ENCODE measurements around the gene SLC2A1. TPM values are rescaled to one million over a fixed set of nuclear protein-coding genes. Genes with fewer than 3 reads are reported as not detected.
A peak's percentile ranks its signal among the peaks of the same experiment; 100 is the strongest.

Gene SLC2A1
- total and polyA plus RNA-seq, 2 of the 13 experiments (the other 11 are each of a cell fraction or from before 2014, with no cell fraction given): 125 to 423 TPM

GRCh38 chr1:42952303-42953001 lies 6.2 kb downstream of the SLC2A1 start (continued):
- peak; percentile 42 for TF ChIP-seq ZNF687 (CRISPR knock-in tag; IDR thresholded peaks at IDR 0.05)
- no peak for TF ChIP-seq NFIC (IDR thresholded peaks at IDR 0.05; ENCODE audit: low read length)
- TF ChIP-seq MIXL1 (CRISPR knock-in tag; IDR thresholded peaks at IDR 0.05): no peak
- no peak for TF ChIP-seq NR2F1 (CRISPR knock-in tag; IDR thresholded peaks at IDR 0.05)
- TF ChIP-seq ATF5 (CRISPR knock-in tag; IDR thresholded peaks at IDR 0.05; ENCODE audit: low read depth): no peak
- TF ChIP-seq GATA4 (IDR thresholded peaks at IDR 0.05; ENCODE audit: borderline replicate concordance, low read depth): no peak
- TF ChIP-seq ELF3 (CRISPR knock-in tag; IDR thresholded peaks at IDR 0.05): no peak
- no peak for TF ChIP-seq HDAC6 (IDR thresholded peaks at IDR 0.05; ENCODE audit: low read depth, low read length)
- TF ChIP-seq ZNF607 (CRISPR knock-in tag; IDR thresholded peaks at IDR 0.05; ENCODE audit: borderline replicate concordance): no peak
- TF ChIP-seq POGZ (CRISPR knock-in tag; IDR thresholded peaks at IDR 0.05): no peak
- no peak for TF ChIP-seq TBX2 (CRISPR knock-in tag; IDR thresholded peaks at IDR 0.05; ENCODE audit: borderline replicate concordance)
- no peak for TF ChIP-seq ZNF768 (CRISPR knock-in tag; IDR thresholded peaks at IDR 0.05)
- TF ChIP-seq TMF1 (CRISPR knock-in tag; IDR thresholded peaks at IDR 0.05; ENCODE audit: low read depth): no peak
- no peak for TF ChIP-seq ZNF75D (CRISPR knock-in tag; IDR thresholded peaks at IDR 0.05; ENCODE audit: borderline replicate concordance)
- TF ChIP-seq TIGD3 (CRISPR knock-in tag; IDR thresholded peaks at IDR 0.05; ENCODE audit: borderline replicate concordance): no peak
- no peak for TF ChIP-seq SNAPC2 (CRISPR knock-in tag; IDR thresholded peaks at IDR 0.05)
- TF ChIP-seq PATZ1 (CRISPR knock-in tag; IDR thresholded peaks at IDR 0.05): no peak
- TF ChIP-seq AKAP8 (CRISPR knock-in tag; IDR thresholded peaks at IDR 0.05): peak; percentile 93
- TF ChIP-seq ZNF10 (CRISPR knock-in tag; IDR thresholded peaks at IDR 0.05; ENCODE audit: borderline replicate concordance, low read depth): no peak
- no peak for TF ChIP-seq RXRB (CRISPR knock-in tag; IDR thresholded peaks at IDR 0.05; ENCODE audit: borderline replicate concordance)
- TF ChIP-seq PTBP1 (IDR thresholded peaks at IDR 0.05; ENCODE audit: low read depth, low read length, poor library complexity, severe bottlenecking): no peak
- TF ChIP-seq SRY (CRISPR knock-in tag; IDR thresholded peaks at IDR 0.05): no peak
